Glutamatergic neuron (in vitro differentiated cells): ENCODE measurements around the gene PPP1R7. TPM values are rescaled to one million over a fixed set of nuclear protein-coding genes. Genes with fewer than 3 reads are reported as not detected.

Experiments used
- DNase-seq: peaks from one replicate; pipeline ENCODE4 v3.0.0; 2022
- H3K27ac Mint-ChIP-seq: one replicate; pipeline ENCODE4 v1.8.0; 2020; ENCODE audit warnings: mild to moderate bottlenecking, mixed read lengths, inconsistent platforms; ENCODE audit not compliant: unreplicated experiment
- H3K27me3 Mint-ChIP-seq: one replicate; pipeline ENCODE4 v1.8.0; 2020; ENCODE audit warnings: mild to moderate bottlenecking, moderate library complexity, mixed read lengths, inconsistent platforms; ENCODE audit not compliant: unreplicated experiment
- H3K36me3 Mint-ChIP-seq: one replicate; pipeline ENCODE4 v1.8.0; 2020; ENCODE audit warnings: mild to moderate bottlenecking, mixed read lengths, inconsistent platforms; ENCODE audit not compliant: unreplicated experiment
- H3K4me1 Mint-ChIP-seq: one replicate; pipeline ENCODE4 v1.8.0; 2020; ENCODE audit warnings: mild to moderate bottlenecking, low read depth, mixed read lengths, inconsistent platforms; ENCODE audit not compliant: unreplicated experiment
- H3K4me3 Mint-ChIP-seq: one replicate; pipeline ENCODE4 v1.8.0; 2020; ENCODE audit warnings: mild to moderate bottlenecking, mixed read lengths, inconsistent platforms; ENCODE audit not compliant: unreplicated experiment
- H3K9me3 Mint-ChIP-seq: one replicate; pipeline ENCODE4 v1.8.0; 2020; ENCODE audit warnings: mild to moderate bottlenecking, moderate library complexity, mixed read lengths, inconsistent platforms; ENCODE audit not compliant: unreplicated experiment
- CTCF ChIP-seq: fragments of 200-600 bp; sonication (generic); IDR thresholded peaks from one replicate; pipeline ENCODE4 v1.5.0; 2021; ENCODE audit not compliant: partially characterized antibody, unreplicated experiment
- total RNA-seq: library from RNA; stranded (reverse); fragmentation: NEBNext Ultra II Directional; extraction: Animal tissue kit (Norgen Biotek cat#: 25700); gene quantifications from one replicate; pipeline ENCODE4 v1.2.1, GENCODE V29; 2021; ENCODE audit not compliant: unreplicated experiment

PPP1R7 gene
- total RNA-seq, 1 donor from 2014 or later: 53.9 TPM

- Mint-ChIP-seq H3K4me3 (no peak overlapping the region), H3K9me3 (peaks cover 1% of the 10 kb centered on the region), H3K27me3 (peaks cover 4% of the 10 kb centered on the region), H3K36me3 (no peaks in the 10 kb centered on the region), H3K27ac (no peak overlapping the region), H3K4me1 (no peaks in the 10 kb centered on the region)
- no peak for DNase-seq
- no peak for TF ChIP-seq CTCF
Measured at GRCh38 chr2:241131531-241131930, 18.7 kb upstream of the PPP1R7 start.

- no peak overlapping the region for H3K27ac Mint-ChIP-seq
- no peaks in the 10 kb centered on the region for H3K4me1 Mint-ChIP-seq
- H3K9me3 Mint-ChIP-seq: peaks cover 1% of the 10 kb centered on the region
- H3K27me3 Mint-ChIP-seq: peaks cover 4% of the 10 kb centered on the region
- no peaks in the 10 kb centered on the region for H3K36me3 Mint-ChIP-seq
- no peak for TF ChIP-seq CTCF
- H3K4me3 Mint-ChIP-seq: no peak overlapping the region
- DNase-seq: no peak
Measured at GRCh38 chr2:241132538-241133435, 17.5 kb upstream of the PPP1R7 start.

GRCh38 chr2:241133436-241133820 is 16.8 kb upstream of the PPP1R7 start:
- Mint-ChIP-seq H3K27ac (no peak overlapping the region), H3K4me1 (no peaks in the 10 kb centered on the region), H3K27me3 (no peaks in the 10 kb centered on the region), H3K4me3 (no peak overlapping the region), H3K9me3 (peaks cover 1% of the 10 kb centered on the region), H3K36me3 (no peaks in the 10 kb centered on the region)
- DNase-seq: no peak
- TF ChIP-seq CTCF: no peak

GRCh38 chr2:241134711-241135110 is 15.6 kb upstream of the PPP1R7 start:
- no peak for TF ChIP-seq CTCF
- Mint-ChIP-seq H3K36me3 (no peaks in the 10 kb centered on the region), H3K9me3 (no peaks in the 10 kb centered on the region), H3K27ac (no peak overlapping the region), H3K4me3 (no peak overlapping the region), H3K4me1 (no peaks in the 10 kb centered on the region), H3K27me3 (no peaks in the 10 kb centered on the region)
- no peak for DNase-seq

- no peak overlapping the region for H3K27ac Mint-ChIP-seq
- H3K27me3 Mint-ChIP-seq: no peaks in the 10 kb centered on the region
- DNase-seq: no peak
- no peak overlapping the region for H3K4me3 Mint-ChIP-seq
- H3K4me1 Mint-ChIP-seq: no peaks in the 10 kb centered on the region
- TF ChIP-seq CTCF: no peak
- no peaks in the 10 kb centered on the region for H3K9me3 Mint-ChIP-seq
- H3K36me3 Mint-ChIP-seq: no peaks in the 10 kb centered on the region
Measured at GRCh38 chr2:241135737-241136136, 14.5 kb upstream of the PPP1R7 start.
